ENCODE measurements around the gene LEMD2.

Gene LEMD2

DNA sequence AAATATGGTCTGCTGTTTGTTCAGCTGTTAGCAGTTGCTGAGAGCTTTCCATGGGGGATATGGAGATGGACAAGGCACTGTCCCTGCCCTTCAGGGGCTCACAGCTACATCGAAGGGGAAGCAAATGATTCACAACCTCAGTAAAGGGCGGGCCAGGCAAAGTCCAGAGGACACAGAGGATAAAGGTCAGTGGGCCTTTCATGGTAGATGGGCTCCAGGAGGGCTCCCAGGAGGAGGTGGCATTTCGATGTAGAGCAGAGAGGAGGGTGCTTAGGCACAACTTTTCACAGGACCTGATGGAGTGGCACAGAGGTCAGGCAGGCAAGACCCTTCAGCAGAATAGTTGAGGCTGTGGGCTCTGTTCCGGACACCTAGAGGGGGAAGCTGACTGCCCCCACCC, 30.1 kb upstream of the LEMD2 start:
- DNase-seq (ENCODE audit: low read depth in 2 of 2), result no peak

- DNase-seq (ENCODE audit: low read depth in 2 of 2), result no peak
Observed at GRCh38 chr6:33818293-33818692, 29.4 kb upstream of the LEMD2 start.

DNA sequence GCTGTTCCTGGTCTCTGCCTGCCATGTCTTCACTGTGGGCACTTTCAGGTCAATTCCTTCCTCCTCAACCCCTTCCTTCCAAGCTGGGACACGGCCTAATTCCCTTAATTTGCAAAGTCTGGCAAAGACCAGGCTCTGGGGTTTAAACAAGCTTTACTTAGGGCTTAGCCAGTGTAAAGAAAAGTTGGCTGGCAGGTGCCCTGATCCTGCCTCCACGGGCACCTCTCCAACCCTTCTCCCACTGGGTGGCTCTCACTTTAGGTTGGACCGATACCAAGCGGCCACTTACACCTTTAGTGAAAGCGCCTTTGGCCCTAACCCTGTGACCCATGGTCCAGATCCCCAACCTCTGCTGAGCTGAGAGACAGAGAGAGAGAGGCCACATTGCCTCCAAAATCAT, 28.6 kb upstream of the LEMD2 start:
- DNase-seq (ENCODE audit: low read depth in 2 of 2), result no peak

DNA sequence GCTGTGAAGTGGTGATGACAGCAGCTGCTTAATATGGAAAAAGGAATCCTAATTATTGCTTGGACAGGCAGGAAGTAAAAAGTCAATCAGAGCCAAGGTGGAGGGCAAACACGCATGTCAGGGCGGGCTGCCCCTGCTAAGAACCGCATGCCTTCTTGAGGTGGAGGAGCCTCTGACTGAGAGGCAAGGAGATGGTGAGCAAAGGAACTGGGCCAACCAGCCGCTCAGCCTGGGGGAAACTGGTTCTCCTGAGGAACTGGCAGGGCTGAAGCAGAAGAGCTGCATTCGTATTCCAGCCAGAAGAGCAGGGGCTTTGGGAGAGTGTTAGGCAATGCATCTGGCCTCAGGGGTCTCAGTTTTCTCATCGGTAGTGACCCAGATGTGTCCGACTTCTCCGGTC, 28.0 kb upstream of the LEMD2 start:
- DNase-seq (ENCODE audit: low read depth in 2 of 2), result no peak

DNA sequence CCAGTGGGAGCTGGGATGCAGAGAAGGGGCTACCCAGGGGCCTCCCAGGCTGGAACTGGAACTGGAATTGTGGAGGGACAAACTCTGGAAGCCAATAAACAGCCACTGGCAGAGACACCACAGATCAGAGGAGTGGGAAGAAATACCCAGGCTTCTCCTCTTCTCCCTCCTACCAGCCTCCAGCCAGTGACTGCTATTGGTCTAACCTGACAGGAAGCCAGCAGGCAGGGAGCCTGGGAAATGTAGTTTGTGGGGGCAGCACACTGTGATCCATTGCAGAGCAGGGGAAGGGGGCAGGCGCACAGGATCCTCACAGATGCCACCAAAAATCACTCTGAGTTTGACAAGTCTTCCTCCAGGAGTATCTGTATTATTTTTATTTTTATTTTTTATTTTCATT, 26.9 kb upstream of the LEMD2 start:
- DNase-seq (ENCODE audit: low read depth in 2 of 2), result no peak

DNA sequence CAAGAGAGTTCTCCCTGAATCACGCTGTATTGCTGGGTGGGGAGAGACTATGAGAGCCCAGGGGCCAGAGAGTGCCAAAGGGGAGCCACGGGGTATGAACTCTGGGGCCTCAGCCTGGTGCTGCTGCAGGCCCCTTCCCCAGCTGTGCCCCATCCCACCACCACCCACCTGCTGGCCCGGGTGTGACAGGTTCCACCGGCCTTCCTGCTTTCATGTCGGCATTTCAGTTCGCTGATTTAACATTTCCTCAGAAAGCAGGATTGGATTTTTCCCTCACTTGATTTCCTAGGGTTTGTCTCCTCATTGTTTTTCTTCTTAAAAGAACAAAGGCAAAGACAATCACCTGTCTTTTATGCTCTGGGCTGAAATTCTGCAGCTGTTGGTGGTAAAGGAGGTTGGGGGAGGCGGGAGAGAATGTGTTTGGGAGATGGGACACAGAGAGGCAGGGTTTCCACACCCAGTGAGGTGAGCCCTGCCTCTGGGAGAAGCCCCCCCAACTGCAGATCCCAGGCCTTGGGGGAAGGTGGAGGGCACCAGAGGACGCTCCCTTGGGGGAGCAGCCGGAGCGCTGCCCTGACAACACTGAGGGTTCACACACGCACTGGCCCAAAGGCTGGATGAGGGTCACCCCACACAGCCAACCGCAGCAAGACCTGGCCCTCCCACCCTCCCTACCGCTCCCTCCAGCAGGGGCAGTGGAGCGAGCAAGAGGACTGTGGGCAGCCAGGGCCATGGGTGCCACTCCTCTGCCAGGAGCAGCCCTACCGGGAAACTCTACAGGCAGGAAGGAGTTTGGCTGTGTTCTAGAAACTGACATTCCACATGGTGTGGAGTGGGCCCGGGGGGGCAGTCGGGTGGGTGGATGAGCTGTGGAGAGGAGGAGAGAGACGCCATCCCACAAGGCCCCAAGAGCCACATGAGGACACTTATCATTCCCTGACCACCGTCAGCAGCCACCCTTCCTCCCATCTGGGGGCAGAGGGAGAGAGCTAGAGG, 25.4 kb upstream of the LEMD2 start:
- DNase-seq (ENCODE audit: low read depth in 2 of 2), result no peak

DNA sequence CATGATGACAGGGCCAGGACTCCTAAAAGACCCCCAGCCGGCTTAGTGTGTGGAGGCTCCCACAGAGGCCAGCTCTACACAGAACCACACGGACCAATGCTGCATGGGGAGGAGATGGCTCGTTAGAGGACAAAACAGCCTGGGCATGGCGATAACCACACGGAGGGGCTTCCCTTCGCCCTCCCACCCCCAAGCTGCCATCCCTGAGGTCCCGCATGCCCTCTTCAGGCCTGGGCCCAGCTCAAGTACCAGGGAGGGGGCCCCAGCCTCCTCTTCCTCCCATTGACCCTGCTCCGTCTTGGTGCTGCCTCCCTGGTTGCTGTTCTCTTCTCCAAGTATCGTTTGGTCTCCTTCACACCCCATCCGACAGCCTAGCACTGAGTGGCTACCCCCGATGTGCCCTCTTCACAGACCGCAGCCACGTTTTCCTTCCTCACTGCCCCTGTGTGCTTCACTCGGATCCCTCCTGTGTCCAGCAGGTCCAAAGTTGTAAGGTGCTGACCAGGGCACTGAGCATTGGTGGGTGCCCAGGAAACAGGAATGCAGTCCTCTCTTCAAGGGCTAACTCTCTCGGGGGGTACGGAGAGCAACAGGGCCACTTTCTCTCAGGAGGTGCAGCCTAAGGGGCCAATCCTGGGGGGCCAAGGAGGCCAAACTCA, 24.4 kb upstream of the LEMD2 start:
- DNase-seq (ENCODE audit: low read depth in 2 of 2), result no peak

GRCh38 chr6:33812669-33813068, 23.7 kb upstream of the LEMD2 start:
- no peak for DNase-seq (ENCODE audit: low read depth in 2 of 2)

- DNase-seq (ENCODE audit: low read depth in 2 of 2), result no peak
Observed at GRCh38 chr6:33809594-33809993, 20.7 kb upstream of the LEMD2 start.

DNA sequence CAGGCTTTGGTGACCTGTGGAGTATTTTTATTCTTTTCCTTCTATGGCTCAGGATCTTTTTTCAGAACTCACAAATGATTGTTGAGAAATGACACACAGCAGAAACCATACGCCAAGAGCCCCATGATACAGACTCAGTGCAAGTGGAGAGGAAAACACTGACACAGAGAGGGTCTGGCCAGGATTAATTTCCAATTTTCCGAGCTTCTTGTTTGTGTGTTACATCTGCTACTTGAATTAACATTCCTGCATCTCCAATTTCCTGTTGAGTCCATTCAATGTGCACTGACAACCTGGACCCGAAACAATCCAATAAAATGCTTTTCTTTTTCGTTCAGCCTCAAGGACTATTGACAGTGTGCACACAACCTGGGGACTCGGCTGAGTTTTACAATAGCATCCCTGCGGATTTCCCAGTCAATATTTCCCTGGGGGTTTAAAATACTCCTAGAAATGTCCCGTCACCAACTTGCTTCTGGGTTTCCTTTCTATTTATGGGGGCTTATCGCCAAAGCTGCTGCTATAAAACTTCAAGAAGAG, 19.8 kb upstream of the LEMD2 start:
- no peak for DNase-seq (ENCODE audit: low read depth in 2 of 2)

DNA sequence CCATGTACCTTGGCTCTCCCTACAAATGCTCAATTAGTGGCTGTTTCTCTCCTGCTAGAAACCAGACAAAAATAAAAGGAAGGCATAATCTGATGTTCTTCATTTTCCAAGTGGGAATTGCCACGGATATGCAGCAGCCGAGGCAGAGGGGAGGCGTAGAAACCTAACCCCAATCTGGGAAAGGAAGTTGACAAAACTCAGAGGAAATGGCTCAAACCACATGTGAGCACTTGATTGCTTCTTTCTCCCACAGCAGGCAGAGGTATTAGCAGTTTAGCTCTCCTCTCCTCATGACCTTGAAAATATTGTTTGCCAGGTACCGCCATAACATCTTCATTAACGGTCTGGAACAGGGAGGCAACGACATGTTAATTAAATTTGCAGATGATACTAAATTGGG, 18.7 kb upstream of the LEMD2 start:
- DNase-seq (ENCODE audit: low read depth in 2 of 2), result no peak

GRCh38 chr6:33806841-33807240, 17.9 kb upstream of the LEMD2 start:
- DNase-seq (ENCODE audit: low read depth in 2 of 2), result no peak

DNA sequence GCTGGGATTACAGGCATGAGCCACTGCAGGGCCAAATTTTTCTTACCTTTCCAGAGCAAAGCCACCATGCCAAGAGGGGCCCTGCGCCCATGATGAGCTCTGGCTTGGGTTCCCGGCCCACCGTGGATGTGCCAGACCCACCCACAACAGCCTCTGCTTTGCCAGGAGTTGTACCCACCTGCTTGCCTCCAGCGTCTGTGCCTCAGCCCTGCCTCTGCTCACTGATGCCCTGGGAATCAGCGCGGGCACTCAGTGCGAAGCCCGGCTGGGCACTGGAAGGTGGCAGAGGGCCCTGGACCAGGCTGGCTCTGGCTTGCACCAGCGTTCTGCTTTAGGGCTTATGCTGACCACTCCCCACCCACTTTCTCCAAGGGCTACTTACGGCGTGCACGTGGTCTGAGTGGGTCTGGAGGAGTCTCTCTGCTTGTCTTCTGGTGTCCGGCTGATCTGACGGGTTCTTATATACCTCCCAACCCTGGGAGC, 14.7 kb upstream of the LEMD2 start, which contains the start of gene MLN:
Gene MLN (minus strand): TSS at position 433 of the 483 bp plus-strand sequence. CDS start 2,840 bp downstream, outside the sequence.
- DNase-seq (ENCODE audit: low read depth in 2 of 2), result no peak

DNA sequence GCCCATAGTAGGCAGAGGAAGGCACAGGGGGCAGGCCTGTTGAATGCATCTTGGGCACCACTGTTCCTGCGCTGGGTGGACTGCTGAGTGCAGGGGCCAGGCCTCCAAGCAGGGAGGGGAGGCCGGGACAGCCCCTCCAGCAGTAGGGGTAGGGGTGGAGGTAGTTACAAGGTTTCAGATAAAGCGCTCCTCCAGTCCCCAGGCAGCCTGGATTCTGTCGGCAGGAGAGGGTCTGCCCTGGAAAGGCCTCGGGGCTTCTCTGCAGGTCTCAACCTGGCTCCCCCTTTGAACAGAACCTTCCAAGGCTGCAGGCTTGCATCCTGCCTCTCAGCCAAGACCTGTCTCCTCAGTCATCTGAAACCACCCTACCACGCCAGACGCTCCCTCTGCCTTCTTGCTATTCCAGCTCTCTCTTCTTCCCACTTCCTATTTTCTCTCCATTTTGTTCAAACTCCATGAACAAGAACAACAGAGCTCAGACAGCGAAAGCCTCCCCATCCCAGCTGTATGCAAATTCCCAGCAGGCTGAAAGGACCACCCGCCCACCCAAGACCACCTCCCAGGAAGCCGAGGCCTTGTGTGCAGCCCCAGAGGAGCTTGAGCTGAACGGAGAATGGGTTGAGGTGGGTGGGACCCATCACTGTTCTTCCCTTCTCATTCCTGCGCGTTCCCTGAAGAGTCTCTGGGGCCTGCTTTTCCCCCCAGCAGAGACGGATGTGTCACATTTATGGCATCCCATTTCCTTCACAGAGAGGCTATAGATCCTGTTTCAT, 13.4 kb upstream of the LEMD2 start:
- no peak for DNase-seq (ENCODE audit: low read depth in 2 of 2)

DNA sequence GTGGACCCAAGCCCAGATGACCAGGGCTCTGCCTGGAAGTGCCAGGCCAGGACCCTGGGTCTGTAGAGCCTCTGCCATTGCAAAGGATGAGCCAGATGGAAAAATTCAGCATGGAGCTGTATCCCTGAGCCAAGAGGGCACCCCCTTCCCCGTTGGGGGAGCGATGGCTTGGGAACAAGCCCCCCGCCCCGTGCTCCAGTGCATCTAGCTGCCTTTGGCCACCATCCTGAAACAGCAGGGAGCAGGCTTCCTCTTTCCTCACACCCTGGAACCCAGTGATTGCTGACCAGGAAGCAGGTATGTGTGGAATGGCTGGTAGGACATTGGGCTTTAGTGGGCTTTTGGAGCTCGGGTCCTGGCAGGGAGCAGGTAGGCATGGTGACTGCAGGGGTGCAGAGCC, 12.7 kb upstream of the LEMD2 start:
- no peak for DNase-seq (ENCODE audit: low read depth in 2 of 2)

DNA sequence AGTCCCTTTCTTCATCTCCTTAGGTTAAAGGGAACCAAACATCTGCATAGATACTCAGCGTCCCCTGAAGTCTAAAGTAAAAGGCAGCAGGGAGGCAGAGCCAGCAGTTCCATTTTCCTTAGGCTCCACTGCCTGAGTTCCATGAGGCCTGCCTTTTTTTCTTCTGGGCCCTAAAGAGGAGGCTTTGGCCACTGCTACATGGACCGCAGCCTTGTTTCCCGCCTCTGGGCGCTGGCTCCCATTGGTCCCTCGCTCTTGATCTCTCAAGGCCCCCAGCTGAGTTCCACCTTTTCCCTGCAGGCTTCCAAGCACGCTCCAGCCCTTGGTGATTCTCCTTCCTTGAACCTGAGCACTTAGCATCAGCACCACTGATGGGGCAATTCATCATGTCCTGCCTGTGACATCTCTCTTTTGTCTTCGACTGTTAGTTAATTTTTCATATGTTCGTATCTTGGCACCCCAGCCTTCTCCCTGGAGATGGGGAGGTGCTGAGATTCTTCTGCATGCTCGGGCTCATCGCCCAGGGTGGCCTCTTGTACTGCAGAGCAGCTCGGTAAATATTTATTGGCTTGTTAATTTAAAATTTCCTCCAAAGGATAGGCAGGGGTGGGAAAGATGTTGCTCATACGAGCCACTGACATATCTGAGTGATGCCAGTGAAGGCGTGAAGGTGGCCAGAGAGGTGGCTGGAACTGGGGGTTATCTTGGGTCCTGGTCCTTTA, 11.5 kb upstream of the LEMD2 start:
- no peak for DNase-seq (ENCODE audit: low read depth in 2 of 2)

GRCh38 chr6:33799454-33800113, 10.7 kb upstream of the LEMD2 start:
- no peak for DNase-seq (ENCODE audit: low read depth in 2 of 2)

DNA sequence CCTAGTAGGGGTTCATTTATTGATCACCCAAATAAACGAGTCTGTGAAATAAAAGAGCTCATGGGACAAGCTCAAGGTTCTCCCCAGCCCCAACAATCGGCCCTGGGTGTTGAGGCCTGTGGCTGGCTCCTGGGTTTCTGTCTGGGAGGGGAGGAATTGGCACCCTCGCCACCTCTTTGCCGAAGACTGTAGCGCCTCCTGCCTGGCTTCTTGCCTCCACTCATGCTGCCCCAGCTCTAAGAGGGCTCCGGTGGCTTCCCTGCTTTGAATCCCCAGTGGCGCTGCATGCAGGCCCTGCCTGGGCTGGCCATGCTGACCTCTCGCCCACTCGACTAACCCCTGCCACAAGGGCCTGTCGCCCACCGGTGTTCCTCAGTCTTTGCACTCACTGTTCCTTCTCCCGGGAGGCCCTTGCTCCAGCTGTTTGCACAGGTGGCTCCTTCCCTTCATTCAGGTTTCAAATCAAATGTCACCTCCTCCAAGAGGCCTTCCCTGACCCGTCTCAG, 9.5 kb upstream of the LEMD2 start:
- no peak for DNase-seq (ENCODE audit: low read depth in 2 of 2)

DNA sequence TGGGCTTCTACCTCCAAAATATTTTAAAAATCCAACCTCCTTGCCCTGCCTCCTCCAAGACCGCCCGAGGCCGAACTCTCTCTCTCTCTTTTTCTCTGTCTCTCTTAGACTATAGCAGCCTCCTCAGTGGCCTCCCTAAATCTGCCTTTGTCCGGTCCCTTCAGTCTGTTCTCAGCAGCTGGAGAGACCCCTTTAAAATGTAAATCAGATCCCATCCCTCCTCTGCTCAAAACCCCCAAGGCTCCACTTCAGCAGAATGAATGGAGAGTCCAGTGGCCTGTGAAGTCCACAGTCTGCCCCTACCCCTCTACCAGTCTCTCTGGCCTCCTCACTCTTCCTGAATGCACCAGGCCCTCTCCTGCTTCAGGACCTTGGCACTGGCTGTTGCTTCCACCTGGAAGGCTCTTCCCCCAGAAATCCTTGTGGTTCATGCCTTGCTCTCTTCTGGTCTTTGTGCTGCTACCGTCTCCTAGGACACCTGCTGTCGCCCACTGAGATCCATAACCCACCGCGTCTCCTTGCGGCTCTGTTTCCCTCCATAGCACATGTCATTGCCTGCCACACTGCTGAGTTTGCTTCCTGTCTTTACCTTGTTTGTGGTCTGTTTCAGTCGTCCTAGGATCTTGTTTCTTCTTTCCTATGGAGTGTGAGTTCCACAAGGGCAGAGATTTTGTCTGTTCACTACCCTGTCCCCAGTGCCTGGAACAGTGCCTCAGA, 8.9 kb upstream of the LEMD2 start:
- DNase-seq (ENCODE audit: low read depth in 2 of 2), result no peak
